Measurements from ENCODE around the gene GATA1.

The GATA1 gene

DNA sequence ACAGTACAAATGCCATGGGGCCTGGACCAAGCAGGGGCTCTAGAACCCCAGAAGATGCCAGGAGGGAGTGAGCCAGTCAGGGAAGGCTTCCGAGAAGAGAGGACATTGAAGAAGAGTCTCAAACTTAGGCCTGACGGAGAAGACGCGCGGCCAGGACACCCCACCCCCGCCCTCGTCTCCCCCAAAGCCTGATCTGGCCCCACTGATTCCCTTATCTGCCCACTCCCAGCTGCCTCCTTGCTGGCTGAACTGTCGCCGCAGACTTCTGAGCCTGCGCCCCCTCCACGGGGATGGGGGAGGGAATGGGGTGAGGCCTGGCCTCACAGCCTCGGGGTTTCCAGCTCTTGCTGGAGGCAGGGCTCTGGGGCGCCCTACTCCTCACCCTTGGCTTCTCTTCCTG, 3.6 kb upstream of the GATA1 start:
- Histone ChIP-seq H3K79me1 (ENCODE audit: low read length) (no peaks in the 10 kb centered on the region), H3K18ac (ENCODE audit: low read length) (no peak overlapping the region), H4K8ac (ENCODE audit: low read depth, low read length) (no peak overlapping the region), H2AFZ (ENCODE audit: insufficient read depth, low read length, poor library complexity) (no peak overlapping the region), H3K4me3 (ENCODE audit: low read depth, low read length) (no peak overlapping the region), H3K9me3 (ENCODE audit: insufficient read depth, low read depth, low read length) (no peaks in the 10 kb centered on the region), H2BK5ac (ENCODE audit: low read depth, low read length, poor library complexity) (no peak overlapping the region), H3K9ac (ENCODE audit: low read length) (no peak overlapping the region), H4K12ac (ENCODE audit: low read depth, low read length) (no peak overlapping the region), H3K27ac (ENCODE audit: low read depth, low read length) (no peak overlapping the region), H4K91ac (ENCODE audit: low read depth, low read length) (no peak overlapping the region), H3K4ac (ENCODE audit: low read depth, low read length) (no peak overlapping the region), H3K4me2 (ENCODE audit: low read length) (no peak overlapping the region), H2AK5ac (ENCODE audit: low read length) (no peak overlapping the region), H3K14ac (ENCODE audit: low read length) (no peak overlapping the region), H3K27me3 (ENCODE audit: insufficient read depth, low read length) (no peaks in the 10 kb centered on the region), H2BK120ac (ENCODE audit: insufficient read depth, low read length, poor library complexity) (no peak overlapping the region), H3K4me1 (ENCODE audit: control insufficient read depth in 1 of 2, insufficient read depth in 2 of 2, low read length in 2 of 2) (no peaks in the 10 kb centered on the region), H3K36me3 (ENCODE audit: control insufficient read depth in 1 of 2, insufficient read depth in 2 of 2, low read length in 2 of 2) (no peaks in the 10 kb centered on the region), H3K23ac (ENCODE audit: low read length) (no peak overlapping the region), H3K79me2 (ENCODE audit: control insufficient read depth, insufficient read depth, low read length, poor library complexity) (no peaks in the 10 kb centered on the region), H2BK12ac (ENCODE audit: low read length) (no peak overlapping the region)
- no CpG with 5 or more reads among the region's 13 CpGs for WGBS (ENCODE audit: extremely low coverage, insufficient coverage, insufficient read length)
- no peak for DNase-seq

DNA sequence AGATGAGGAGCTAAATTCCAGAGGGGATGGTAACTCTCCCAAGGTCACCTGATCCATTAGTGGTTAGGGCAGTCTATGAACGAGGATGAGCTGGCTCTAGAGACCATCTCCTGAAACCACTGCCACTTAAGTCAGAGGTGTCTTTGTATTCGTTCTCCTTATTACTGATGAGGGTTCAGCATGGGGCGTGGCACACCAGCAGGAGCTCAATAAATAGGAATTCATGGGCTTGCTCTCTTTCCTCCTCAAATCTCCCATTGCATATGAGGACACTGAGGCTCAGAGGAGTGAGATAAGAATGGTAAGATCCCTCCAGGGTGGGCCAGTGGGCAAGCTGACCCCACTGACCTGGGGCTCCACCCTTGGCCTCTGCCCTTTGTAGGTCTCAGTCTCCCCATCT, 1.7 kb upstream of the GATA1 start:
- no peak overlapping the region for H3K14ac ChIP-seq (ENCODE audit: low read length)
- DNase-seq: no peak
- no peak overlapping the region for H2AK5ac ChIP-seq (ENCODE audit: low read length)
- H3K27ac ChIP-seq (ENCODE audit: low read depth, low read length): no peak overlapping the region
- no peaks in the 10 kb centered on the region for H3K4me1 ChIP-seq (ENCODE audit: control insufficient read depth in 1 of 2, insufficient read depth in 2 of 2, low read length in 2 of 2)
- H3K27me3 ChIP-seq (ENCODE audit: insufficient read depth, low read length): no peaks in the 10 kb centered on the region
- no peak overlapping the region for H2BK5ac ChIP-seq (ENCODE audit: low read depth, low read length, poor library complexity)
- no peak overlapping the region for H4K8ac ChIP-seq (ENCODE audit: low read depth, low read length)
- no peaks in the 10 kb centered on the region for H3K36me3 ChIP-seq (ENCODE audit: control insufficient read depth in 1 of 2, insufficient read depth in 2 of 2, low read length in 2 of 2)
- no peak overlapping the region for H3K9ac ChIP-seq (ENCODE audit: low read length)
- no peak overlapping the region for H2BK120ac ChIP-seq (ENCODE audit: insufficient read depth, low read length, poor library complexity)
- no peaks in the 10 kb centered on the region for H3K9me3 ChIP-seq (ENCODE audit: insufficient read depth, low read depth, low read length)
- no peak overlapping the region for H2AFZ ChIP-seq (ENCODE audit: insufficient read depth, low read length, poor library complexity)
- H4K12ac ChIP-seq (ENCODE audit: low read depth, low read length): no peak overlapping the region
- H3K4me2 ChIP-seq (ENCODE audit: low read length): no peak overlapping the region
- H4K91ac ChIP-seq (ENCODE audit: low read depth, low read length): no peak overlapping the region
- H3K4me3 ChIP-seq (ENCODE audit: low read depth, low read length): no peak overlapping the region
- H3K4ac ChIP-seq (ENCODE audit: low read depth, low read length): no peak overlapping the region
- H2BK12ac ChIP-seq (ENCODE audit: low read length): no peak overlapping the region
- H3K23ac ChIP-seq (ENCODE audit: low read length): no peak overlapping the region
- no peak overlapping the region for H3K18ac ChIP-seq (ENCODE audit: low read length)
- no peaks in the 10 kb centered on the region for H3K79me2 ChIP-seq (ENCODE audit: control insufficient read depth, insufficient read depth, low read length, poor library complexity)
- no CpG with 5 or more reads among the region's 3 CpGs for WGBS (ENCODE audit: extremely low coverage, insufficient coverage, insufficient read length)
- H3K79me1 ChIP-seq (ENCODE audit: low read length): no peaks in the 10 kb centered on the region

GRCh38 chrX:48785186-48785539, 1.2 kb upstream of the GATA1 start:
- Histone ChIP-seq H3K27ac (ENCODE audit: low read depth, low read length) (no peak overlapping the region), H2BK5ac (ENCODE audit: low read depth, low read length, poor library complexity) (no peak overlapping the region), H2AK5ac (ENCODE audit: low read length) (no peak overlapping the region), H3K79me1 (ENCODE audit: low read length) (no peaks in the 10 kb centered on the region), H3K9me3 (ENCODE audit: insufficient read depth, low read depth, low read length) (no peaks in the 10 kb centered on the region), H3K79me2 (ENCODE audit: control insufficient read depth, insufficient read depth, low read length, poor library complexity) (no peaks in the 10 kb centered on the region), H4K91ac (ENCODE audit: low read depth, low read length) (no peak overlapping the region), H3K23ac (ENCODE audit: low read length) (no peak overlapping the region), H2BK12ac (ENCODE audit: low read length) (no peak overlapping the region), H3K14ac (ENCODE audit: low read length) (no peak overlapping the region), H3K4ac (ENCODE audit: low read depth, low read length) (no peak overlapping the region), H2BK120ac (ENCODE audit: insufficient read depth, low read length, poor library complexity) (no peak overlapping the region), H3K9ac (ENCODE audit: low read length) (no peak overlapping the region), H2AFZ (ENCODE audit: insufficient read depth, low read length, poor library complexity) (no peak overlapping the region), H4K12ac (ENCODE audit: low read depth, low read length) (no peak overlapping the region), H3K36me3 (ENCODE audit: control insufficient read depth in 1 of 2, insufficient read depth in 2 of 2, low read length in 2 of 2) (no peaks in the 10 kb centered on the region), H3K27me3 (ENCODE audit: insufficient read depth, low read length) (no peaks in the 10 kb centered on the region), H3K4me3 (ENCODE audit: low read depth, low read length) (no peak overlapping the region), H3K18ac (ENCODE audit: low read length) (no peak overlapping the region), H3K4me1 (ENCODE audit: control insufficient read depth in 1 of 2, insufficient read depth in 2 of 2, low read length in 2 of 2) (no peaks in the 10 kb centered on the region), H3K4me2 (ENCODE audit: low read length) (no peak overlapping the region), H4K8ac (ENCODE audit: low read depth, low read length) (no peak overlapping the region)
- DNase-seq: no peak
- WGBS (ENCODE audit: extremely low coverage, insufficient coverage, insufficient read length): no CpG with 5 or more reads among the region's 1 CpG

- no peak overlapping the region for H3K4me3 ChIP-seq (ENCODE audit: low read depth, low read length)
- no peaks in the 10 kb centered on the region for H3K79me1 ChIP-seq (ENCODE audit: low read length)
- H2AFZ ChIP-seq (ENCODE audit: insufficient read depth, low read length, poor library complexity): no peak overlapping the region
- H3K27me3 ChIP-seq (ENCODE audit: insufficient read depth, low read length): no peaks in the 10 kb centered on the region
- H2BK12ac ChIP-seq (ENCODE audit: low read length): no peak overlapping the region
- H4K91ac ChIP-seq (ENCODE audit: low read depth, low read length): no peak overlapping the region
- no peak overlapping the region for H2BK5ac ChIP-seq (ENCODE audit: low read depth, low read length, poor library complexity)
- H4K8ac ChIP-seq (ENCODE audit: low read depth, low read length): no peak overlapping the region
- H3K18ac ChIP-seq (ENCODE audit: low read length): no peak overlapping the region
- no CpG with 5 or more reads among the region's 16 CpGs for WGBS (ENCODE audit: extremely low coverage, insufficient coverage, insufficient read length)
- H3K36me3 ChIP-seq (ENCODE audit: control insufficient read depth in 1 of 2, insufficient read depth in 2 of 2, low read length in 2 of 2): no peaks in the 10 kb centered on the region
- no peak for DNase-seq
- no peak overlapping the region for H3K9ac ChIP-seq (ENCODE audit: low read length)
- H3K9me3 ChIP-seq (ENCODE audit: insufficient read depth, low read depth, low read length): no peaks in the 10 kb centered on the region
- no peak overlapping the region for H3K14ac ChIP-seq (ENCODE audit: low read length)
- H3K27ac ChIP-seq (ENCODE audit: low read depth, low read length): no peak overlapping the region
- no peak overlapping the region for H2AK5ac ChIP-seq (ENCODE audit: low read length)
- no peaks in the 10 kb centered on the region for H3K79me2 ChIP-seq (ENCODE audit: control insufficient read depth, insufficient read depth, low read length, poor library complexity)
- H3K4me2 ChIP-seq (ENCODE audit: low read length): no peak overlapping the region
- H3K23ac ChIP-seq (ENCODE audit: low read length): no peak overlapping the region
- no peak overlapping the region for H4K12ac ChIP-seq (ENCODE audit: low read depth, low read length)
- H3K4me1 ChIP-seq (ENCODE audit: control insufficient read depth in 1 of 2, insufficient read depth in 2 of 2, low read length in 2 of 2): no peaks in the 10 kb centered on the region
- H3K4ac ChIP-seq (ENCODE audit: low read depth, low read length): no peak overlapping the region
- no peak overlapping the region for H2BK120ac ChIP-seq (ENCODE audit: insufficient read depth, low read length, poor library complexity)
These were observed 713 bp upstream of the GATA1 start for GRCh38 chrX:48785540-48786214.

All from trophoblast cell (in vitro differentiated cells and primary cell).